Keratinocyte (primary cell): Measurements from ENCODE around the gene BOLA1. TPM values are rescaled to one million over a fixed set of nuclear protein-coding genes. Genes with fewer than 3 reads are reported as not detected.

Source experiments
- DNase-seq: peaks from one replicate; pipeline ENCODE4 v3.0.0-alpha.2; 2011; ENCODE audit warnings: low read depth, missing footprints, low spot score
- FAIRE-seq: peaks from 2 replicates; lab custom pipeline; 2011; peaks lifted over from hg19 to GRCh38; lab: Jason Lieb, UNC
- H2AFZ ChIP-seq: 2 replicates; pipeline ENCODE4 v1.6.0; 2012; ENCODE audit warnings: low read length, control low read depth, inconsistent platforms; ENCODE audit not compliant: control insufficient read depth
- H3K27ac ChIP-seq: 2 replicates; pipeline ENCODE4 v1.5.1; 2011; ENCODE audit warnings: low read length; ENCODE audit not compliant: control insufficient read depth, insufficient read depth
- H3K27me3 ChIP-seq: 3 replicates; pipeline ENCODE4 v1.6.0; 2011; ENCODE audit warnings: low read length; ENCODE audit not compliant: control insufficient read depth, insufficient read depth; ENCODE audit errors: extremely low read depth
- H3K36me3 ChIP-seq, 2 experiments: 2 replicates in 1 of 2; 3 replicates in 1 of 2; pipeline ENCODE4 v1.5.1; 2011; ENCODE audit warnings: low read length in 2 of 2, mild to moderate bottlenecking in 1 of 2; ENCODE audit not compliant: control insufficient read depth in 2 of 2, insufficient read depth in 2 of 2; ENCODE audit errors: extremely low read depth in 1 of 2
- H3K4me1 ChIP-seq: 3 replicates; pipeline ENCODE4 v1.5.1; 2011; ENCODE audit warnings: low read length; ENCODE audit not compliant: control insufficient read depth, insufficient read depth; ENCODE audit errors: extremely low read depth
- H3K4me2 ChIP-seq: 3 replicates; pipeline ENCODE4 v1.6.0; 2011; ENCODE audit warnings: low read depth, low read length; ENCODE audit not compliant: control insufficient read depth, insufficient read depth; ENCODE audit errors: extremely low read depth
- H3K4me3 ChIP-seq, 3 experiments: fragments of 200-600 bp in 1 of 3; sonication (generic) in 1 of 3; 2 replicates in 2 of 3; 3 replicates in 1 of 3; pipeline ENCODE4 v1.5.1; 2011 to 2016; ENCODE audit warnings: low read length in 3 of 3, mild to moderate bottlenecking in 3 of 3, control low read depth in 2 of 3, inconsistent platforms in 1 of 3, low read depth in 1 of 3, mixed read lengths in 1 of 3, mixed run types in 1 of 3, moderate library complexity in 1 of 3; ENCODE audit not compliant: control insufficient read depth in 2 of 3, insufficient read depth in 2 of 3; ENCODE audit errors: extremely low read depth in 1 of 3
- H3K79me2 ChIP-seq: 2 replicates; pipeline ENCODE4 v1.6.0; 2012; ENCODE audit warnings: low read length; ENCODE audit not compliant: control insufficient read depth, insufficient read depth
- H3K9ac ChIP-seq: 3 replicates; pipeline ENCODE4 v1.6.0; 2011; ENCODE audit warnings: low read length; ENCODE audit not compliant: control insufficient read depth, insufficient read depth; ENCODE audit errors: extremely low read depth
- H3K9me1 ChIP-seq: 3 replicates; pipeline ENCODE4 v1.6.0; 2011; ENCODE audit warnings: low read length; ENCODE audit not compliant: control insufficient read depth, insufficient read depth; ENCODE audit errors: extremely low read depth
- H3K9me3 ChIP-seq: 2 replicates; pipeline ENCODE4 v1.5.1; 2012; ENCODE audit warnings: low read depth, low read length; ENCODE audit not compliant: control insufficient read depth
- H4K20me1 ChIP-seq: 3 replicates; pipeline ENCODE4 v1.6.0; 2011; ENCODE audit warnings: low read length; ENCODE audit not compliant: control insufficient read depth, insufficient read depth; ENCODE audit errors: extremely low read depth
- EZH2 ChIP-seq: IDR thresholded peaks from one replicate; pipeline ENCODE4 v1.6.1; 2012; ENCODE audit warnings: inconsistent platforms, mild to moderate bottlenecking, low read length, moderate library complexity
- dilution Hi-C: fragments of 300-500 bp; cut with MboI; formaldehyde crosslinking; loops from one replicate; pipeline ENCODE4 v1.7.0; 2020; ENCODE audit warnings: low sequenced_read_pairs; ENCODE audit not compliant: extremely low pct_ligation_motif_present
- polyA plus RNA-seq, 5 experiments: library from polyadenylated mRNA; depleted of rRNA in 3 of 5; stranded (reverse) in 3 of 5; stranded (forward) in 1 of 5; unstranded in 1 of 5; fragments of >200 nt; gene quantifications; 1 replicate in 1 of 5; 2 replicates in 3 of 5; 3 replicates in 1 of 5; pipeline versions ENCODE4 v1.2.1 to v1.2.3, GENCODE V29; 2011 to 2012; ENCODE audit warnings: missing spikeins in 2 of 5, low read depth in 1 of 5, low replicate concordance in 1 of 5
- TF ChIP-seq, protein P1 (sequence below), 3 experiments: IDR thresholded peaks in 1 of 3; conservative IDR thresholded peaks in 1 of 3; optimal IDR thresholded peaks in 1 of 3; 2 replicates in 2 of 3; 3 replicates in 1 of 3; pipeline versions ENCODE3 to v1.5.1; 2011; ENCODE audit warnings: low read length in 3 of 3, mild to moderate bottlenecking in 3 of 3, moderate library complexity in 2 of 3, control low read depth in 1 of 3, inconsistent platforms in 1 of 3; ENCODE audit not compliant: insufficient read depth in 2 of 3; ENCODE audit errors: extremely low read depth in 1 of 3

BOLA1 gene
- polyA plus RNA-seq, 1 donor (not counting 4 experiments of a cell fraction or from before 2014, with no cell fraction given) = 13.8 TPM

DNA sequence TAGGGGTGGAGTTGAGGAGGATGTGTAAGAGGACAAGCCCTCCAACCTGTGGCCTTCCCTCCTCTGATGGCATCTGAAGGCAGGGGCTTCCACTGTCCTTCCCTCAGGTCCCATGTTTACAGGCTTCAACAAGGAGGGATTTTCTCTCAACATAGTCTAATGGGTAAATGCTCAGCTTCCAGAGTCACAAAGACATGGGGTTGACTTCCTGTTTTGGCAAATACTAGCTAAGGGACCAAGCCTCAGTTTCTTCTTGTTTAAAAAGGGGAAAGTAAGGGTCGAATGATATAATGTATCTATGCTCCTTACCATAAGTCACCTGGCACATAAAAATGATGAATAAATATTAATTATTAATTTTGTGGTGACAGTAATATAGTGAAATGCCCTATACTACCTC, 15.2 kb downstream of the BOLA1 start:
- H3K27ac ChIP-seq = no peak overlapping the region
- no peaks in the 10 kb centered on the region for H3K79me2 ChIP-seq
- H3K4me3 ChIP-seq = no peak overlapping the region
- no peak overlapping the region for H2AFZ ChIP-seq
- no peaks in the 10 kb centered on the region for H3K9me3 ChIP-seq
- TF ChIP-seq EZH2 = no peak
- TF ChIP-seq, protein P1, sequence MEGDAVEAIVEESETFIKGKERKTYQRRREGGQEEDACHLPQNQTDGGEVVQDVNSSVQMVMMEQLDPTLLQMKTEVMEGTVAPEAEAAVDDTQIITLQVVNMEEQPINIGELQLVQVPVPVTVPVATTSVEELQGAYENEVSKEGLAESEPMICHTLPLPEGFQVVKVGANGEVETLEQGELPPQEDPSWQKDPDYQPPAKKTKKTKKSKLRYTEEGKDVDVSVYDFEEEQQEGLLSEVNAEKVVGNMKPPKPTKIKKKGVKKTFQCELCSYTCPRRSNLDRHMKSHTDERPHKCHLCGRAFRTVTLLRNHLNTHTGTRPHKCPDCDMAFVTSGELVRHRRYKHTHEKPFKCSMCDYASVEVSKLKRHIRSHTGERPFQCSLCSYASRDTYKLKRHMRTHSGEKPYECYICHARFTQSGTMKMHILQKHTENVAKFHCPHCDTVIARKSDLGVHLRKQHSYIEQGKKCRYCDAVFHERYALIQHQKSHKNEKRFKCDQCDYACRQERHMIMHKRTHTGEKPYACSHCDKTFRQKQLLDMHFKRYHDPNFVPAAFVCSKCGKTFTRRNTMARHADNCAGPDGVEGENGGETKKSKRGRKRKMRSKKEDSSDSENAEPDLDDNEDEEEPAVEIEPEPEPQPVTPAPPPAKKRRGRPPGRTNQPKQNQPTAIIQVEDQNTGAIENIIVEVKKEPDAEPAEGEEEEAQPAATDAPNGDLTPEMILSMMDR (optimal IDR thresholded peaks at IDR 0.05 in 1 of 3, IDR thresholded peaks at IDR 0.05 in 1 of 3, conservative IDR thresholded peaks at IDR 0.05 in 1 of 3; ENCODE audit: extremely low read depth in 1 of 3, insufficient read depth in 2 of 3, low read length in 3 of 3) = no peak
- FAIRE-seq (no peak), DNase-seq (no peak)
- no peaks in the 10 kb centered on the region for H3K36me3 ChIP-seq
- no peak overlapping the region for H3K9ac ChIP-seq
- no peaks in the 10 kb centered on the region for H4K20me1 ChIP-seq
- no peaks in the 10 kb centered on the region for H3K9me1 ChIP-seq
- no peak overlapping the region for H3K4me2 ChIP-seq
- dilution Hi-C loops = no loop called here
- H3K27me3 ChIP-seq = peaks cover 15% of the 10 kb centered on the region
- no peaks in the 10 kb centered on the region for H3K4me1 ChIP-seq

DNA sequence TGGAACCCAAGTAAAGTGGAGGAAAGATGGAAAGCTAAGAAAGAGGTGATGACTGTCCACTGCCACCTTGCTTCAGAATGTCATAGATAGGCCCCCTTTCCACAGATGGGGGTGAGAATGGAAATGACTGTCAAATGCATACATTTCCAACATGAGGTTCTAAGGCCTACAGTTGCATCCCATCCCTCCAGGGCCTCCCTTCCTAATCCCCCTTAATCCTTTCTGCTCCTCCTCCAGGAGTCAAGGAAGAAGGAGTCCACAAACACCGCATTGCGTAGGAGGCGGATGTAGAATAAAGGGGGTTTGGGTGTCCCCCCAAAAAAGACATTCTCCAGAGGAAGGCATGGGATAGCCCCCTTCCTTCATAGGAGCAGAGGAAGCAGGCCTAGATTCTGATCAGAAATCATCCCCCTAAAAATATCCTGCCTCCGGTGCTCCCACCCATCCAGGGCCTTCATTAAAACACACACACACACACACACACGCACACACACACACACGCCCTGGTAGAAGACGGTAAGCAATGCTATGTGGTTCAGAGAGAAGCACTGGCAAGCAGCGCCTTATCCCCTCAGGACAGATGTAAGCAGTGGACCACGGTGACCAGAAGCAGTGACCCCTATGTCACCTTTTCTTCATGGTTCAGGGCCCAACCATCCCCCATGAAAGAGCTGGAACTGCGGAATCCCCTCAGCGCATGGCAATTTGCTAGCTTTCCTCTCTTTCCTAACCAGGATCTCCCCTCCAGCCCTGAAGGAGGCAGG, 16.2 kb downstream of the BOLA1 start:
- no peaks in the 10 kb centered on the region for H3K36me3 ChIP-seq
- H3K4me3 ChIP-seq = no peak overlapping the region
- no peaks in the 10 kb centered on the region for H3K9me1 ChIP-seq
- no peaks in the 10 kb centered on the region for H3K79me2 ChIP-seq
- H3K4me1 ChIP-seq = no peaks in the 10 kb centered on the region
- H3K9me3 ChIP-seq = no peaks in the 10 kb centered on the region
- no peak overlapping the region for H3K27ac ChIP-seq
- no peak overlapping the region for H3K9ac ChIP-seq
- no peaks in the 10 kb centered on the region for H4K20me1 ChIP-seq
- H2AFZ ChIP-seq = no peak overlapping the region
- no peak for DNase-seq
- H3K27me3 ChIP-seq = peaks cover 15% of the 10 kb centered on the region
- H3K4me2 ChIP-seq = no peak overlapping the region
- dilution Hi-C loops = no loop called here
- FAIRE-seq = no peak
- no peak for TF ChIP-seq EZH2
- TF ChIP-seq, protein P1 (optimal IDR thresholded peaks at IDR 0.05 in 1 of 3, IDR thresholded peaks at IDR 0.05 in 1 of 3, conservative IDR thresholded peaks at IDR 0.05 in 1 of 3; ENCODE audit: extremely low read depth in 1 of 3, insufficient read depth in 2 of 3, low read length in 3 of 3) = no peak
